ENCODE measurements around the gene R3HDML.

The R3HDML gene

DNA sequence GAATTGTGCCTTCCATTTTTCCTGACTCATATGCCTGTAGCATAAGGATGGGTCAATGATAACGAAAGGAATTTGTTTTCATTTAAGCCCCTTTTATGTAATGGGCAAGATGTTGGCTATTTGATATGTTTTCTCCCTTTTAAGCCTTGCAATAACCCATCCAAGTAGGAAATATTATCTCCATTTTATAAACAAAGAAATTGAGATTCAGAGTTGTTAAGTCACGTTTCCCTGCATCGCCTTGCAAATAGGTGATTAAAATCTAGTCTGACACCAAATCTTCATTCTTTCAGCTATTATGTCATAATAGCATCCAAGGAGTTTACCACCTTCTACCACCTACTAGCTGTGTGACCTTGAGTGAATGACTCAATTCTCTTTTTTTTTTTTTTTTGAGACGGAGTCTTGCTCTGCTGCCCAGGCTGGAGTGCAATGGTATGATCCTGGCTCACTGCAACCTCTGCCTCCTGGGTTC lies 25.7 kb downstream of the R3HDML start:
- DNase-seq (ENCODE audit: low read depth in 2 of 2): no peak

DNA sequence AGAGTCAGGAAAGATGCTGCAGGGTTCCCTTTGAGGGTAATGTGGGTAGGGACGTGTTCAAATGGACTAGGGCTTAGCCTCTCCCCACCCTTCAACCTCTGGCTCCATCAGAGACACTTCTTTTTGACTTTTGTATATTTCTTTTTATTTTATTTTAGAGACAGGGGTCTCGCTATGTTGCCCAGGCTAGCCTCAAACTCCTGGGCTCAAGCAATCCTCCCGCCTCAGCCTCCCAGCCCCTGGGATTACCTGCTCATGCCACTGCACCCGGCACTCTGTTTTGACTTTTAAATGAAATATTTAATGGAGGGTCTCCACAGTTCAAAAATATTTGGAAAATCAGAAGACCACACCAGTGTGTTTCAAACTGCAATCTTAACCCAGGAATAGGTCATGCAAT lies 27.2 kb downstream of the R3HDML start:
- DNase-seq (ENCODE audit: low read depth in 2 of 2): no peak

DNA sequence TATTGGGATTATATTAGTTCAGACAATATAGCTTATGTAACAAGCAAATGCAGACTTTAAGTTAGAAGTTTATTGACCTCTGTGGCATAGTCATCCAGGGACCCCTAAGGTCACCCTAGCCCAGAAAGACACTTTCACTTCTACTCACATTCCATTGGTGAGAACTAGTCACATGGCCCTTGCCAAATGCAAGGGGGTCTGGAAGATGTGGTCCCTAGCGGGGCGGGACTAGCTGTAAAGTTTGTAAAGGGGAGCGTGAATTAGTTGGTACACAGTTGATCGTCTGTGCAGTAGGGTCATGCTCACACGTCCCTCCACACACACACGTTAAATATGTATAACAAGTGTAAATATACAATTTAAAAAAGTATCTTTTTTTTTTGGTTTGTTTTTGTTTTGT lies 27.9 kb downstream of the R3HDML start:
- no peak for DNase-seq (ENCODE audit: low read depth in 2 of 2)

DNA sequence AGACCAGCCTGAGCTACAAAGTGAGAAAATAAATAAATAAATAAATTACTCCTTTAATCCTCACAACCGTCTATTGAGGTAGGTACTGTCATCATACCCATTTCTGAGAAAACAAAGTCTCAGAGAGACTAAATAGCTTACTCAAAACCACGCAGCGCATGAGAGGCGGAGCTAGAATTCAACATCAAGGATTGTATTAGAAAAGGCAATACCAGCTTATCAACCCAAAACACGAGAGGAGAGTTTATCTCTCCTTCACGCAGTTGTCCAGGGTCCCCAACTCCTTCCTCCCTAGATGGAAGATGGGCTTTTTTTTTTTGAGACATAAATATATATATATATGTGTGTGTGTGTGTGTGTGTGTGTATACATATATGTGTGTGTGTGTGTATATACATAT lies 30.9 kb downstream of the R3HDML start:
- DNase-seq (ENCODE audit: low read depth in 2 of 2): no peak

DNA sequence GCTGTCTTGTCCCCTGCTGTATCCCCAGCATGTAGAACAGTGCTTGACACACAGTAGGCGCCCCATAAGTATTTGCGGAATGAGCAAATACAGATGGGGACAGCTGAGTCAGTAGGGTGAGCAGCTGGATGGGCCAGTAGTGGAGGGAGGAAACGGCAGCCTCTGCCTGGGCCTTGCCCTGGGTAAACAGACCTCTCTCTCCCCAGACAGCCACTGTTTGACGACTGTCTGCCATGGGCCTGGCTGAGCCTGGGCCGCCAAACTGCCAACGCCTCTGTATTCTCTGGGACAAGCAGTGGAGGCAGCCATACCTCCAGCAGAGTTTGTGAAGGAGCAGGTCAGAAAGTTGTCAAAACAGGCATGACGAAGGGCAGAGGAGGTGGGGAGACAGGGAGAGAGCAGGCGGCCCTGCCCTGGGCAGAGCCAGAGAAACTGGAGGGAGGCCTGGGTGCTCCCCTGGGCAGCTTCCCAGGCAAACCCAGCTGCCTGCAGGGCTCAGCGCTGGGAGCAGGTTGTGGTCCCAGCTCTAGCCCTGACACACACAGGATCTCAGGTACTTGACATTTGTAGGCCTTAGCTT lies 33.9 kb downstream of the R3HDML start:
- DNase-seq (ENCODE audit: low read depth in 2 of 2): no peak

DNA sequence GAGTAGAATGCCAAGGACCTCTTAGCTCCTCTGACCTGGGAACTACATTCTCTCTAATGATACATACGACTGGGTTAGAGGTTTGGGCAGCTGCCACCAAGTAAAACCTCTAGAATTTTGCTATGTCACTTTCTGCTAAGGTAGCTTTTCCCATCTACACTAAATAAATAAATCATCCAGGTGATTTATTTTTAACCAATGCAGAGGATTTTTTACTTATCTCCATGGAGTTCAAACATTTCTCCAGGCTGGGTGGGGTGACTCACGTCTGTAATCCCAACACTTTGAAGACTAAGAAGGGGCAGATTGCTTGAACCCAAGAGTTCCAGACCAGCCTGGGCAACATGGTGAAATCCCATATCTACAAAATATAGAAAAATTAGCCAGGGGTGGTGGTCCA lies 45.8 kb downstream of the R3HDML start:
- DNase-seq (ENCODE audit: low read depth in 2 of 2): no peak

DNA sequence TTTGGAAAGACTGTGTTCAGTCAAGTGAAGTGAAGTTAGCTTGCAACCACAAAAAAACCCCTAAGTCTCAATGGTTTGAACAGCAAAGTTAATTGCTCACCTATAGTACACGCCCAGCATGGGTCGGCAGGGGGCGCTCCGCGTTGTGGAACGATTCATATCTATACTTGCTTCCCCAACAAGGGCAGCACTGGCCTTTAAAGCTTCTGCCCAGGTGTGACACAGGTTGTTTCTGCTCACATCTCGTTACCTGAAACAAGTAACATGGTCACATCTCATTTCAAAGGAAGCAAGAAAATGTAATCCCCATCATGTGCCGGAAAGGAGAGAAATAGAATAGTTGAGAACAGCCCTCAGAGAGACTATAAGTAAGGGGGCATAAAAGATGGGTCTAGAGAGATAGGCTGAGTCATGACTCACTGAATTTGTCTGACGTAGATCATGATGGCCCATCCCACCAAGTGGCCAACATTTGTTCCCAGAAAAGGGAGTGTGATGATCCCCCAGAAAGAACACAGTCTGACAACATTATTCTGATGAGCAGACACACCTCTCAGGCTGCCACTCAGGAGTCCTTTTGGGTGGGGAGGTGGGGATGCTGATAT lies 47.7 kb downstream of the R3HDML start:
- peak; percentile 65 to 80 for DNase-seq (ENCODE audit: low read depth in 2 of 2)

DNA sequence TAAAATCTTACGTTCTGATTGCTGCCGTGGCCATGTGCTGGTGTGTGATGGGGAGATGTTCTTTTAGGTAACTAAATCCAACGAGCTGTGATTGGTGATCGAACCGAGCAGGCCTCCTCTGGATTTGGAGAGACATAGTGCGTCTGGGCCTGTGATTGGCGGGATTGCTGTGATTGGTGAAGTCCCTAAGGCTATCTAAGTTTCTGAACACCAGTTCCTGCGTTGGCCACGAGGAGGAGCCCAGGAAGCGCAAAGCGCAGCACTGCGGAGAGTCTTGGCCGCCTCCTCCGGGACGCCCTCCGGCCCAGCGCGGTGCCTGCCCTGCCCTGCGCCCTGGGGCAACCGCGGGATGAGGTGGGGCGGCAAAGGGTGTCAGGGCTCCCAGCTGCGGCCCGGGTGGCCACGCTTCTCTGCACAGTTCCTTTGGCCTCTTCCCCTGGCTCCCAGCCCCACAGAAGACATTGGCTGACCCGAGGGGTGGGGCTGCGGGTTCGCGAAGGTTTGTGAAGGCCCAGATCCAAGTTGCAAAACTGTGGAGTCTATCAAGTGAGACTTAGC lies 51.7 kb downstream of the R3HDML start:
- DNase-seq (ENCODE audit: low read depth in 2 of 2): peak; percentile 57 to 73

DNA sequence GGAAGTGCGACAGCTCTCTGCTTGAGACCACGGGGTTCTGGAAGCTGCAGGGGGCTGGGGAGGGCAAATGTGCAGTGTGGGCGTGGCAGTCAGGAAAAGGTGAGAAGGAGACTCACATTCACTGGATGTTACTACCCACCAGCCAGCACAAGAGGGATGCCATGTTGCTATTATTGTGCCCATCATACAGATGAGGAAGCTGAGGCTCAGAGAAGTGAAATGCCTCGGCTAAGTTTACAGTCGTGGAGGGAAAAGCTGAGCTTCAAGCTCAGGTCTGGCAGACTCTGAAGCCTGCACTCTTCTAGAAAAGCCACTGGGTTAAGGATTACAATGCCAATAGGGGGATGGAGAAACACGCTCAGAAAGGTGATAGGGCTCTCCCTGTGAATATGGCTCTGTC lies 53.0 kb downstream of the R3HDML start:
- no peak for DNase-seq (ENCODE audit: low read depth in 2 of 2)

DNA sequence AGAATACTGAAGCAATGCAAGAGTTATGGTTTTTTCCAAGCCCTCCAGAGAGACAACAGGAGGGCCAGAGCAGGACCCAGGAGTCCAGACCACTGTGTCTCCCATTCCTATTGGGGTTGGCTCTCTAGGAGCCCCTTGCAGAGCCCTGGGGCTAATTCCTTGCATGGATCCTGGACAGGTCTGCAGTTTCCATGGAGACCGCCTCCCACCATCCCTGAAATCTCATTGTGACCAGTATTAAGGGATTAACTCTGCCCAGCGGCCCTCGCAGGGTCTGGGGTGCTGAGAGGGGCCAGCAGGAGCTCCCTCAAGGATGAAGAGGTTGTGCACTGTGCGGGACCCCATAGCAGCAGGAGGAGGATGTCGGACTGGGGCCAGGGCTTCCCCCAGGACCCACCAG lies 53.4 kb downstream of the R3HDML start:
- DNase-seq (ENCODE audit: low read depth in 2 of 2): no peak

DNA sequence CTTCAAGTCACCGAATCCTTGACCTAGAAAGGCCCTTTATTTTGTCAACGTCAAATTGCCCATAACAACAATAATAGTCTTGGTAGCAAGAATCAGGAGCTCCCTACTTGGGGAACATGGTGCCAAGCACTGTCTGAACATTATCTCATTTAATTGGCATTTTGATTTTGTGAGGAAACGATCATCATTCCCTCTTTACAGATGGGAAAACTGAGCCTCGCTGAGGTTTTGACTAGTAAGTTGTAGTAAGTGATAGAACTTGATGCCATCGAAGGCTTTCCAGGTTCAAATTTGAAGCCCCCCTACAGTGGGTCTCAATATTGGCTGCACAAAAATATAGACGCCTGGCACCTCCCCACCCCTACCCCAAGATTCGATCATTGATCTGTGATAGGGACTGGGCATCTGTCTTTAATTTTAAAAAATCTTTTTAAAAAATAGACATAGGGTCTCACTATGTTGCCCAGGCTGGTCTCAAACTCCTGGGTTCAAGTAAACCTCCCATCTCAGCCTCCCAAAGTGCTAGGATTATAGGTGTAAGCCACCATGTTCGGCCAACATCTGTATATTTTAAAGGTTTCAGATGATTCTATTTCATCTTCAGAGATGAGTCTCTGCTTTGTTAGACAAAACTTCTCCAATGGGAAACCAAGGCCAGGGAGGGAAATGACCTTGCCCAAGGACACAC lies 55.4 kb downstream of the R3HDML start:
- no peak for DNase-seq (ENCODE audit: low read depth in 2 of 2)

DNA sequence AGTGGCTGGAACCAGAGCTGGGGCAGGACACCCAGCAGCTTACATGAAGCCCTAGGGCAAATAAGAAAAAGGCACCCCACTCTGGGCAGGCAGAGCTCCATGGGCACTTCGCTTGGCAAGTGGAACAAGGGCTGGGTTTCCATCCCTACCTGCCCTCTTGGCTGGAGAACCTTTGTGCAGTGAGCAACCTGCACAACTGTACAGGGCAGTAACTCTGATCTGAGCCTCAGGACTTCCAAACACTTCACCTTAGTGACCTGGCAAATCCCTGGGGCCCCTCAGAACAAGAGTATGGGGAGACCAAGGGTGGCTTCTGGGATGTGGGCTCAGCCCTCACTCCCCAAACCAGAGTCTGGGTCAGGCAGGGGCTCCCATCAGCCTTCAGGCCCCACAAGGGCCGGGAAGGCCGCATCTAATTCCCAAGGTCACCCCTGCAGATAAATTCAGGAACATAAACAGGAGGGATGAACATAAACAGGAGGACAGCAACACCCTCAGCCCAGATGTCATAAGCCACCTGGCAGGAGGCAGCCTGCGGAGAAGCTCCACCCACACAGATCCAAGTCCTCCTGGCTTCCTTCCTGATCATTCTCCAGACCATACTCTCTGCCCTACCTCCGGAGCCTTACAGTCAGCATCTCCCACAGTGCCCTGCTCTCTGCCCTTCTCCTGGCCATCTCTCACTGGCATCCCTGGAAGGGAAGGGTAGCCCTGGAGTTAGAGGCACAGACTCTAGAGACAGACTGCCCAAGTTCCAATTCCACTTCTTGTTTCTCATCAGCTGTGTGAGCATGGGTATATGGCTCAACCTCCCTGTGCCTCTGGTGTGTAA lies 56.1 kb downstream of the R3HDML start:
- no peak for DNase-seq (ENCODE audit: low read depth in 2 of 2)

DNA sequence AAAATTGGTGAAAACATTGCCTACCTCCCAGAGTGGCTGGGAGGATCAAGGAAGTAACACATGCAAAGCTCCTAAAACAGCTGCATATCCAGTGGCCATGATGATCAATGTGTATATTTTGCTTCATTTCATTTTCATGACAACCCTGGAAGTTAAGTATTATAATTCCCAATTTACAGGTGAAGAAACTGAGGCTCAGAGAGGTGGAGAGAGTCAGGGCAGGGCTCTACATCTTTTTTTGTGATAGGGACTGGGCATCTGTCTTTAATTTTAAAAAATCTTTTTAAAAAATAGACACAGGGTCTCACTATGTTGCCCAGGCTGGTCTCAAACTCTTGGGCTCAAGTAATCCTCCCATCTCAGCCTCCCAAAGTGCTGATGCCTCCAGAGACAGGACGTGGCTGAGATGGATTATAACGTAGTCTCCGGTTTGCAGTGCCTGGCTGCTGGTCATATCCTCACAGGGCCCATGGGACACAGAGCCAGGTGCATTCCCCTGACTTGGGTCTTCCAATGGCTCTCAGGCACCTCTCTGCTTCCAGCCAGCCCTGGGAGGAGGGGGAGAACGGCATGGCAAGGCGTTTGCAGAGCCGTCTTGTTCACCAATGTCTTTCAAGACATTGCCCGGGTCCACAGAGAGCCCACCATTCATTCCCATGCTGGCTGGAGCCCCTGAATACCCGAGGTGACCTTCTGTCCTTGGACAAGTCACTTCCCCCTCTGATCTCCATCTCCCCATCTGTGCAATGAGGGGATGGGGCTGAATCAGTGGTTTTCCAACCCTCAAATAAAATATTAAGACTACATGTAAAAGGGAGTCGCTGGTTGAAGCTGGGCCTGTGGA lies 57.0 kb downstream of the R3HDML start:
- no peak for DNase-seq (ENCODE audit: low read depth in 2 of 2)

DNA sequence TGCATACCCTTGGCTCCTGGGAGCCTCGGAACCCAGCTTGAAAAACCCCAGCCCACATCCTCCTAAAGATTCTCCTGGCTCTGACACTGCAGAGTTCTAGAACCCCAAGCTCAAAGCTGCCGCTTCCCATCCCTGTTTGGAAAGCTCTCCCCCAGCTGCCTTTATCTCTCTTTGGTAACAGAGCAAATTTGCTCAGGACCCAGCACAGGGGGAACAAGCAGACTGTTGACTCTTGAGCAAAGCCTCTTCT lies 57.5 kb downstream of the R3HDML start:
- no peak for DNase-seq (ENCODE audit: low read depth in 2 of 2)

DNA sequence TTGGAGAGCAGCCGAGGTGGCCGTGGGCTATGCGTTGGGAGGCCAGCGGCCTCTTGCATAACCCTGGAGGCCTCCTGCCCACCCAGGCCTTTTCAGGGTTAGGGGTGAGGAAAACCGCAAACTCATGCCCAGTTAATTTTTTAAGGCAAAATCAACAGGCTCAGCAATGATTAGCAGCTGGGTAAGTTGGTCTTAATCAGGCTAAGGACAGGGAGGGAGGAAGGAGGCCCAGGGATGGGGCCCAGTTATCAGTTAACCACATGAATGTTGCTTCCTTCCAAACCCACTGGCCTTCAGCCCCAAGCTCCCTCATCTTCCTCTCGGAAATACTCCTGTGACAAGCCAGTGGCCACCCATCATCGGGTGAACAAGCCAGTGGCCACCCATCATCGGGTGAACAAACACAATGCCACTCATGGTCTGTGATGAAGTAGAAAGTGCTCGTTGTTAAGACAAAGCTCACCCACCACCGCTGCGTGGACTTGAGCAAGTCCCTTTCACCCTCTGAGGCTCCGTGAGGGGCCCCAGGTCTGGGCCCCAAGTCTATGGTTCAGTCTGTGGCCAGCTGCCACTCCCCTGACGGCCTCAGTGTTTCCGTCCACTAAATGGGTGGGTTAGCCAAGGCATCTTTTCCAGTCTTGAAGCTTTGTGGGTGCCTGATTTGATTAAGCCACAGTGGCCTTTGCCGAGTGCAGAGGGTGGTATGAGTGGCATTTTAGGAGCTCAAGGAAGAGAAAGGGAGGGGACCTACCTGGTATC lies 58.0 kb downstream of the R3HDML start:
- DNase-seq (ENCODE audit: low read depth in 2 of 2): no peak

DNA sequence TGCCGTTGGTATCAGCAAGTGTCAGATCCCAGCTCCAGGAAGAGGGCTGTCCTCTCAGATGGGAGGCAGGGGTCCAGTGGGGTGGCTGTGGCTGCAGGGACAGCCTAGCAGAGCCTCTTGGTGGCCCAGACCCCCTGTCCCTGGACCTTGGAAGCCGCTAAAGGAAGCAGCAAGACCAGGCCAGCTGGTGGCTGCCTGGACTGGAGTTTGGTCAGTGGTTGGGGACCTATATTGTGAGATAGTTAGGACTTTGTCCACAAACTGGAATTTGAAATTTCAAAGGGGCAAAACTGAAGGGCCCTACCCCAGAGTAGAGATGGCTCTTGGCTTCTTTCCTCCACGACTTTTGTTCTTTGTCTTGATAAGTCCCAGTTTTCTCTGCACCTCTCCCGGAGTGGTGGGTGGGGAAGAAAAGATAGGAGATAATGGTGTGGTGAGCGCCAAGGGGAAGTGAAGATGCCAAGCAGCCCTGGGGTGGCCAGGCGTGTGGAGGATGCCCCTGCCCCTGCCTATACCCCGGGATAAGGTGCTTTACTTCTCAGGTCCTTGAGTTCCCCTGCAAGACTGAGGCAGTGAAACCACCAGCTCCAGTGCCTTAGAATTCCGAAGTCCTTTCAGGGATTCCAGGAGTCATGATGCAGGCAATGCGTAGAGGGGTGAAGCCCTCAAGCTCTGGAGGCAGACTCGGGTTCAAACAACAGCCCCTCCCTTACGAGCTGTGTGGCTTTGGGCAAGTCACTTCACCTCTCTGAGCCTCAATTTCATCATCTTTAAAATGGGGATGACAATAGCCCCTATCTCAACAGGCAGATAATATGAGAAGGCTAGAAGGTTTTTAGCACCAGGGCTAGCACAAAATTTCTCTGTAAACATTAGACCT lies 58.9 kb downstream of the R3HDML start:
- no peak for DNase-seq (ENCODE audit: low read depth in 2 of 2)

DNA sequence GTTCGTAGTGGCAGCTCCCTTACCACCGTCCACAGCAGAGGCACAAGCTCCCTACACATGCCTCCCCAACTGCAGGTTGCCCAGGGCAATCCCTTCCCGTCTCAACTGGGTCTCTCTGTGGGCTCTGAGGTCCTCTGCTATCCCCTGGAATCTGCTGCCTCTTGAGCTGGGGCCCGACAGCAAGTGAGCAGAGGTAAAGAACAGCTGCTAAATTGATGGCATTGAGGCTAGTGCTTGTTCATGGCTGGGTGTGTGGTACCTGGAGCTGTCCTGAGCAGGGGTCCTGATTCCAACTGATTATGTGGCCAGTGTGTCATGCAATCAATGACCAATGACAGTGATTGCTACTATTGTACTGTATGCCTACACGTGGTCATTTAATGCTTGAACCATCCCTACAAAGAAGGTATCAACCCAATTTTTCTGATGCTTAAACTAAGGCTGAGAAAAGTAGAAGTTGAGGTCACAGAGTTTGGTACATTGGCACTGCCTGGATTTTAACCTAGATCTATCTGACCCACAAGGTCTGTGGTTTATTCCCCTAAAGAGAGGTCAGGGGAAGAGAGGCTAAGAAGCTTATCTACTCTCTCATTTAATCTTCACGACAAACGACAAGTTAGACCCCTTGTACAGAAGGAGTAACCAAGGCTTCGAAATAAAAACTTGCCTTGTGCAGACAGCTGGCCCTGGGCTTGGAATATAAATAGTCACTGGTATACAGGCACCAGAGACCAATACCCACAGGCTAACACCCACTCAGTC lies 59.7 kb downstream of the R3HDML start:
- DNase-seq (ENCODE audit: low read depth in 2 of 2): no peak

DNA sequence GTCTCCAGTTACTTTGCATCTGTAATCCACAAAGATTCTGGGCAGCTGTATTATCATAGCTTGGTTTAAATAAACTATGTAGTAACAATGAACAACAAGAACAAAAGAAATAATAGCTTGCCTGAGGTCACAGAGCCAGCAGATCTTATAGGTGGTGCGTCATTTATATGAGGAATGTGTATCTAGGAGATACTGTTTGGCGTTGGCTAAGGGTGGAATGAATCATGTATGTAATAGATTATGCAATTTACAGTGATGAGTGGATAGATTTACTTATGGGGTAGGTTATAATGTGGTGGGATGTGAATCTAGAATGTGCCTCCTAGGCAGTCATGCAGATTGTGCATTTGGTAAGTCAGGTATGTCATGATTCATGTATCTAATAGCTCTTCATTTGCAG lies 61.5 kb downstream of the R3HDML start:
- no peak for DNase-seq (ENCODE audit: low read depth in 2 of 2)

DNA sequence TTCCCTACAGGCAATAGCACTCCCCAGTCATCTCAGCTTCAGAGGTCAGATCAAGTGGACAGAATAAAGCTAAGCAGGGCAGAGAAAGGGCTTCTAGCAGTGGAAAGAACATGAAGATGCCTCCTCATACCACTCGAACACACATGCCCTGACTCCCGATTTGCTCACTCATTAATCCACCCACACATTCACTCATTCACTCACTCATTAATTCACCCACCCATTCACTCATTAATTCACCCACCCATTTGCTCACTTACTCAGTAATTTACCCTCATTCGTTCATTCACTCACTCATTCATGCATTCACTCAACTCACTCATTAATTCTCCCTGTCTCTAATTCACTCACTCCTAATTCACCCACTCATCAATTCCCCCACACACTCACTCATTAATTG lies 62.6 kb downstream of the R3HDML start:
- DNase-seq (ENCODE audit: low read depth in 2 of 2): no peak
